ELF-1 (cell line): Measurements from ENCODE around the gene XPA.
"Not testable (repeated sequence)": the region's sequence is repeated elsewhere in the genome, so short reads cannot be mapped to it uniquely, and the experiment has no call there.

Experiments used
- DNase-seq: peaks from one replicate; pipeline ENCODE4 v3.0.0-alpha.2; 2016; ENCODE audit warnings: low read depth, low spot score

Gene XPA

GRCh38 chr9:97703437-97704344 lies 6.6 kb upstream of the XPA start:
- peak; percentile 21 for DNase-seq

- DNase-seq = not testable (repeated sequence)
These were observed 2.7 kb upstream of the XPA start for GRCh38 chr9:97699824-97700223.

- DNase-seq = not testable (repeated sequence)
These were observed 2.1 kb upstream of the XPA start for GRCh38 chr9:97699281-97699680.

GRCh38 chr9:97698865-97699264 lies 1.7 kb upstream of the XPA start:
- DNase-seq = no peak

- DNase-seq = no peak
These were observed 697 bp upstream of the XPA start for GRCh38 chr9:97697837-97698236.

GRCh38 chr9:97695995-97696802 lies 941 bp downstream of the XPA start:
- no peak for DNase-seq

GRCh38 chr9:97695390-97695789 lies 1.8 kb downstream of the XPA start:
- no peak for DNase-seq

GRCh38 chr9:97694769-97695168 lies 2.4 kb downstream of the XPA start:
- no peak for DNase-seq

- DNase-seq = no peak
These were observed 7.5 kb downstream of the XPA start for GRCh38 chr9:97689401-97690180.

GRCh38 chr9:97688654-97689053 lies 8.5 kb downstream of the XPA start:
- no peak for DNase-seq

GRCh38 chr9:97682242-97682641 lies 14.9 kb downstream of the XPA start:
- no peak for DNase-seq

GRCh38 chr9:97675655-97676054 lies 21.5 kb downstream of the XPA start:
- no peak for DNase-seq

GRCh38 chr9:97673922-97674321 lies 23.2 kb downstream of the XPA start:
- DNase-seq = no peak

- no peak for DNase-seq
These were observed 24.7 kb downstream of the XPA start for GRCh38 chr9:97672403-97672802.

- no peak for DNase-seq
These were observed 26.6 kb downstream of the XPA start for GRCh38 chr9:97670586-97670985.

- DNase-seq = no peak
These were observed 28.7 kb downstream of the XPA start for GRCh38 chr9:97668485-97668884.

GRCh38 chr9:97666907-97667686 lies 30.0 kb downstream of the XPA start:
- no peak for DNase-seq

GRCh38 chr9:97665742-97666141 lies 31.4 kb downstream of the XPA start:
- no peak for DNase-seq

GRCh38 chr9:97660847-97661246 lies 36.3 kb downstream of the XPA start:
- no peak for DNase-seq

- no peak for DNase-seq
These were observed 36.8 kb downstream of the XPA start for GRCh38 chr9:97660340-97660739.

GRCh38 chr9:97659771-97660170 lies 37.4 kb downstream of the XPA start:
- DNase-seq = no peak
